Esophagus muscularis mucosa (tissue), 4 donors: ENCODE measurements around the gene ABCA2. TPM values are rescaled to one million over a fixed set of nuclear protein-coding genes. Genes with fewer than 3 reads are reported as not detected.
"Not testable (repeated sequence)": the region's sequence is repeated elsewhere in the genome, so short reads cannot be mapped to it uniquely, and the experiment has no call there.

Experiments used
- DNase-seq: peaks from one replicate; pipeline ENCODE4 v3.0.0-alpha.2; 2017; ENCODE audit errors: extremely low spot score
- H3K27ac ChIP-seq, 4 donors: fragments of 200-600 bp; sonication (generic); replicated peaks in 1 of 4; 1 replicate in 3 of 4; 2 replicates in 1 of 4; pipeline ENCODE4 v1.5.1; 2016 to 2019; ENCODE audit warnings: mild to moderate bottlenecking in 1 of 4
- H3K27me3 ChIP-seq, 4 donors: fragments of 200-600 bp; sonication (generic); one replicate each; pipeline versions ENCODE4 v1.5.1 to v1.6.0; 2016 to 2019
- H3K36me3 ChIP-seq, 4 donors: fragments of 200-600 bp; sonication (generic); one replicate each; pipeline ENCODE4 v1.5.1; 2016 to 2019
- H3K4me1 ChIP-seq, 4 donors: fragments of 200-600 bp; sonication (generic); one replicate each; pipeline ENCODE4 v1.5.1; 2016 to 2019
- H3K4me3 ChIP-seq, 4 donors: fragments of 200-600 bp; sonication (generic); 1 replicate in 2 of 4; 2 replicates in 2 of 4; pipeline ENCODE4 v1.5.1; 2016 to 2019; ENCODE audit warnings: mild to moderate bottlenecking in 4 of 4, moderate library complexity in 1 of 4
- H3K9me3 ChIP-seq, 4 donors: fragments of 200-600 bp; sonication (generic); 1 replicate in 3 of 4; 2 replicates in 1 of 4; pipeline ENCODE4 v1.5.1; 2016 to 2019
- EP300 ChIP-seq: sonication (generic); formaldehyde crosslinking; IDR thresholded peaks from one replicate; pipeline ENCODE4 v1.6.1; 2017; ENCODE audit warnings: antibody characterized with exemption
- POLR2A ChIP-seq: fragments of 450-650 bp; IDR thresholded peaks from one replicate; pipeline ENCODE4 v1.6.1; 2017; ENCODE audit warnings: antibody characterized with exemption, moderate library complexity, mild to moderate bottlenecking, low read depth
- POLR2AphosphoS5 ChIP-seq, 2 donors: sonication (generic); formaldehyde crosslinking; IDR thresholded peaks; one replicate each; pipeline ENCODE4 v1.6.1; 2017; ENCODE audit warnings: antibody characterized with exemption in 2 of 2
- WGBS: methylation state at CpG from one replicate; pipeline ENCODE4 v1.1.5; 2018; 5-methylcytosine and 5-hydroxymethylcytosine counted together
- intact Hi-C: fragments of 100-400 bp; cut with DNase I; formaldehyde crosslinking; loops from one replicate; pipeline ENCODE4 v1.15.1; 2023
- total RNA-seq, 4 donors: library from RNA; depleted of rRNA; stranded (reverse); fragments of >200 nt; gene quantifications; one replicate each; pipeline versions ENCODE4 v1.1.0 to v1.2.1, GENCODE V29; 2016
- TF ChIP-seq, protein P1 (sequence below), 3 experiments: fragments of 200-600 bp in 2 of 3; fragments of 450-650 bp in 1 of 3; sonication (generic) in 2 of 3; IDR thresholded peaks; one replicate each; pipeline ENCODE4 v1.5.1; 2017 to 2019; ENCODE audit warnings: antibody characterized with exemption in 3 of 3, mild to moderate bottlenecking in 2 of 3, moderate library complexity in 1 of 3

ABCA2 gene
- total RNA-seq, 4 donors from 2014 or later = 17.4 to 30.9 (median 21.6) TPM

DNA sequence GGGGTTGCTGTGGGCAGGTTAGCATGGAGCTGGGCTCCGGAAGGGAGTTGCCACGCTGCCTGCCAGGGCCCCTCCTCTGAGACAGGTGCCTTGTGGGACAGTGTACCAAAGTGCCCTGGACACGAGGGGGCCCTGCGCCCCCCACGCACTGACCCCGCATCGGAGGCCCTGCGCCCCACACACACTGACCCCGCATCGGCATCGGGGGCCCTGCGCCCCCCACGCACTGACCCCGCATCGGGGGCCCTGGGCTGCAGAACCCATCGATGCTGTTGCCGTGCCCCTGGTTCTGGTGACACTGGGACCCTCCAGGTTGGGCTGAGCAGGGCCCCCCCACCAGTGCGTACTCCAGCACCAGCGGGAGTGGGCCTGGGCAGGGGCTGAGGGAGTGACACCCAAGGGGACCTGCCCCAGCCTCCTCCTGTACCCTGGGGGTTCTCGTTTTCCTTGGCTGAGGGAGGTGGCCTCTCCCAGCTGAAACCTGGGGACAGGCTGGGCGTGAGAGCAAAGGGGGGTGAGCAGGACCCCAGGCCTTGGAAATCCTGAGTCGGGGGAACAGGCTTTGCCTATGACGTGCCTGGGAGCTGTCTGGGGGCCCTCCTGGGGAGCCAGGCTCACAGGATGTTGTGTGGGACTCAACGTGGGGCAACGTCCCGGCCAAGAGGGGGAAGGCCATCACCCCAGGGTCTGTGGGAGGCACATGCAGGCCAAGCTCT, 35.4 kb upstream of the ABCA2 start:
- Histone ChIP-seq H3K4me3 (no peak overlapping the region), H3K27me3 (peaks cover 0 to 22% (median 2%) of the 10 kb centered on the region in 4 donors), H3K9me3 (no peaks in the 10 kb centered on the region), H3K4me1 (peaks cover 6 to 10% (median 8%) of the 10 kb centered on the region in 4 donors), H3K36me3 (no peaks in the 10 kb centered on the region), H3K27ac (no peak overlapping the region)
- TF ChIP-seq POLR2A (no peak), POLR2AphosphoS5 (IDR thresholded peaks at IDR 0.05) (no peak), EP300 (no peak)
- TF ChIP-seq, protein P1, sequence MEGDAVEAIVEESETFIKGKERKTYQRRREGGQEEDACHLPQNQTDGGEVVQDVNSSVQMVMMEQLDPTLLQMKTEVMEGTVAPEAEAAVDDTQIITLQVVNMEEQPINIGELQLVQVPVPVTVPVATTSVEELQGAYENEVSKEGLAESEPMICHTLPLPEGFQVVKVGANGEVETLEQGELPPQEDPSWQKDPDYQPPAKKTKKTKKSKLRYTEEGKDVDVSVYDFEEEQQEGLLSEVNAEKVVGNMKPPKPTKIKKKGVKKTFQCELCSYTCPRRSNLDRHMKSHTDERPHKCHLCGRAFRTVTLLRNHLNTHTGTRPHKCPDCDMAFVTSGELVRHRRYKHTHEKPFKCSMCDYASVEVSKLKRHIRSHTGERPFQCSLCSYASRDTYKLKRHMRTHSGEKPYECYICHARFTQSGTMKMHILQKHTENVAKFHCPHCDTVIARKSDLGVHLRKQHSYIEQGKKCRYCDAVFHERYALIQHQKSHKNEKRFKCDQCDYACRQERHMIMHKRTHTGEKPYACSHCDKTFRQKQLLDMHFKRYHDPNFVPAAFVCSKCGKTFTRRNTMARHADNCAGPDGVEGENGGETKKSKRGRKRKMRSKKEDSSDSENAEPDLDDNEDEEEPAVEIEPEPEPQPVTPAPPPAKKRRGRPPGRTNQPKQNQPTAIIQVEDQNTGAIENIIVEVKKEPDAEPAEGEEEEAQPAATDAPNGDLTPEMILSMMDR (IDR thresholded peaks at IDR 0.05) = no peak
- no peak for DNase-seq
- 87% methylated on average over 6 of the region's 26 CpGs for WGBS
- intact Hi-C loops = no loop called here

DNA sequence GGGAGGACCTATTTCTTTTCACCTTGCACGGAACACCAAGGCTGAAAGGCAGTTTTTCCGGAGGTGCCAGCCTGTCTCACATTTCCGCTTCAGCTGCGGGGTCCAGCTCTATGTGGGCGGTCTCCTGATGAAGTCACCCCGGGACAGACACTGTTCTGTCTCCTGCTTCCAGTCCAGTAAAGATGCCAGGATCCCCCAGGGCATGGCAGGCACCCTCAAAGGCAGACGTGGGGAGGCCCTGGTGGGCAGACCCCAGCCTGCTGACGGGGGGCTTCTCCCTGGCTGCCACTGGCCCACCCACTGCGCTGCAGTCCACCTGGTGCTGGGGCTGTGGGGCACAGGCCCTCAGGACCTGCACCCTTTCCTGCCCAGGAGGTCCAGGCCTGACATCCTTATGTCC, 34.8 kb upstream of the ABCA2 start:
- H3K9me3 ChIP-seq, intact Hi-C loops, H3K4me3 ChIP-seq, DNase-seq, H3K36me3 ChIP-seq, H3K27ac ChIP-seq: not testable (repeated sequence)
- no CpG with 5 or more reads among the region's 9 CpGs for WGBS
- H3K27me3 ChIP-seq = peaks cover 0 to 15% (median 0%) of the 10 kb centered on the region in 4 donors
- peaks cover 6 to 14% (median 12%) of the 10 kb centered on the region in 4 donors for H3K4me1 ChIP-seq

DNA sequence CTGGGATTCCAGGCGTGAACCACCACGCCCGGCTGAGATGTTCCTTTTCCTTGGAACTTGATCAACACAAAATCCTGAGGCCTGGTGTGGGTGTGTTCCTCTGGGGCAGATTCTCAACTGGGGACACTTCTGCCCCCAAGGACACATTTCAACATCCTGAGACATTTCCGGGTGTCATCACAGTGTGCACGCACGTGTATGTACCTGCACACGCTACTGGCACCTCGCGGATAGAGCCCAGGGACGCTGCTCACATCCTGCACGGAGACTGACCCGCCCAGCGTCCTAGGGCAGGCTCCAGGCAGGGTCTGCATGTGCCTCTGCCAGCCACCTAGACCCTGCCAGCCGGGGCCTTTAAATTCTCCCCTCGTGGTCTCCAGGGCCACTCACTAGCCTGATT, 34.3 kb upstream of the ABCA2 start:
- H3K4me3 ChIP-seq = no peak overlapping the region
- H3K9me3 ChIP-seq = no peaks in the 10 kb centered on the region
- TF ChIP-seq POLR2AphosphoS5 (IDR thresholded peaks at IDR 0.05) = no peak
- TF ChIP-seq, protein P1 (IDR thresholded peaks at IDR 0.05) = no peak
- no peak for TF ChIP-seq POLR2A
- TF ChIP-seq EP300 = no peak
- intact Hi-C loops = no loop called here
- peaks cover 0 to 15% (median 0%) of the 10 kb centered on the region in 4 donors for H3K27me3 ChIP-seq
- no peak for DNase-seq
- WGBS = 85% methylated on average over 15 of the region's 15 CpGs
- H3K36me3 ChIP-seq = no peaks in the 10 kb centered on the region
- H3K4me1 ChIP-seq = peaks cover 6 to 18% (median 16%) of the 10 kb centered on the region in 4 donors
- no peak overlapping the region for H3K27ac ChIP-seq

DNA sequence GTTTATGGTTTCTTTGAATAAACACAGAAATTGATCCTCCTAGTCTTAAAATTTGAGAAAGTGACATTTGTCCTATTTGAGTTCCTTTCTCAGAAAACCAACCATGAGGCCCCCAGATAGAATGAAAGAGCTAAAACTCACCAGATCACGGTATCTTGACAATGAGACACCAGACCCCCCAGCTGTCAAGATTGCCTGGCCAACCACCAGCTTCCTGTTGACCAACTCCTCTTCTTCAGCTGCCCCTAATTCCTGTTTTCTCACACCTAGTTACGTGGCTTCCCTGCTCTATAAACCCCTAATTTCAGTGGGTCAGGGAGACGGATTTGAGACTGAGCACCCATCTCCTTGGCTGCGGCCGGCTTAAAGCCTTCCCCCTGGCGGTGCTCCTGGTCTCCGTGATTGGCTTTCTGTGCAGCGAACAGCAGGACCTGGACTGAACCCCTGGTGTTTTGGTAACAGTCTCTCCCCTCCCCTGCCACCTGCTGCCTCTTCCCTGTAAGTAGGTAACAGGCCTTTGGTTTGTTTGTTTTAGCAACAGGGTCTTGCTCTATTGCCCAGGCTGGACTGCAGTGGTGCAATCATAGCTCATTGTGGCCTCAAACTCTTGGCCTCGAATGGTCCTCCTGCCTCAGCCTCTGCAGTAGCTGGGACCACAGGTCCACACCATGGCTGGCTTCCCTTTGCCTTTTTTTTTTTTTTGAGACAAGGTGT, 30.6 kb upstream of the ABCA2 start:
- Histone ChIP-seq H3K9me3 (no peaks in the 10 kb centered on the region), H3K4me1 (peaks cover 24 to 45% (median 45%) of the 10 kb centered on the region in 4 donors), H3K27me3 (peaks cover under 1 to 8% (median under 1%) of the 10 kb centered on the region in 4 donors), H3K4me3 (no peak overlapping the region), H3K27ac (no peak overlapping the region), H3K36me3 (no peaks in the 10 kb centered on the region)
- no peak for TF ChIP-seq EP300
- no peak for TF ChIP-seq POLR2AphosphoS5 (IDR thresholded peaks at IDR 0.05)
- TF ChIP-seq, protein P1 (IDR thresholded peaks at IDR 0.05) = no peak
- no peak for TF ChIP-seq POLR2A
- WGBS = 90% methylated on average over 9 of the region's 9 CpGs
- no peak for DNase-seq
- intact Hi-C loops = no loop called here

DNA sequence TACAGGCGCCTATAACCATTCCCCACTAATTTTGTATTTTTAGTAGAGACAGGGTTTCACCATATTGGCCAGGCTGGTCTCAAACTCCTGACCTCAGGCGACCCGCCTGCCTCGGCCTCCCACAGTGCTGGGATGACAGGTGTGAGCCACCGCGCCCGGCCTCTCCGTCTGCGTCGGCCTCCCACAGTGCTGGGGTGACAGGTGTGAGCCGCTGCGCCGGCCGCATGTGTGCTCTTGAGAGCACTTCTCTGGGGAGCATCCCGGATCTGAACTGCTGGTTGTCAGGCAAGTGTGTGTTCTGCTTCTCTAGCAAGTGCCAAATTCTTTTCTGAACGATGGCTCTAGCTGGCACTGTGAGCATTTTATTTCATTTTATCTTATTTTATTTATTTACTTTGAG, 29.5 kb upstream of the ABCA2 start:
- TF ChIP-seq POLR2A (no peak), EP300 (no peak), POLR2AphosphoS5 (IDR thresholded peaks at IDR 0.05) (no peak)
- TF ChIP-seq, protein P1 (IDR thresholded peaks at IDR 0.05) = no peak
- no peak for DNase-seq
- Histone ChIP-seq H3K4me1 (peaks cover 31 to 56% (median 55%) of the 10 kb centered on the region in 4 donors), H3K9me3 (no peaks in the 10 kb centered on the region), H3K27ac (no peak overlapping the region), H3K36me3 (no peaks in the 10 kb centered on the region), H3K27me3 (peaks cover 7 to 19% (median 11%) of the 10 kb centered on the region in 4 donors), H3K4me3 (no peak overlapping the region)
- intact Hi-C loops = no loop called here
- 54% methylated on average over 16 of the region's 16 CpGs for WGBS
